Erythroblast (primary cell): ENCODE data around the gene GJB6.

Source experiments
- GATA1 ChIP-seq: IDR thresholded peaks from 2 replicates; pipeline ENCODE4 v1.6.1; 2011; ENCODE audit warnings: low read depth, mild to moderate bottlenecking, control low read depth, low read length, moderate library complexity
- POLR2A ChIP-seq: IDR thresholded peaks from 2 replicates; pipeline ENCODE4 v1.6.1; 2011; ENCODE audit warnings: mild to moderate bottlenecking, low read length

GRCh38 chr13:20247403-20247802 is 15.3 kb upstream of the GJB6 start:
- TF ChIP-seq POLR2A: no peak
- TF ChIP-seq GATA1: no peak
